Colonic mucosa (tissue), 4 donors: ENCODE measurements around the gene MPP1. TPM values are rescaled to one million over a fixed set of nuclear protein-coding genes. Genes with fewer than 3 reads are reported as not detected.
"Not testable (repeated sequence)": the region's sequence is repeated elsewhere in the genome, so short reads cannot be mapped to it uniquely, and the experiment has no call there.

Source experiments
- DNase-seq: peaks from one replicate; pipeline ENCODE4 v3.0.0-alpha.2; 2020
- H3K27ac ChIP-seq: fragments of 200-600 bp; one replicate; pipeline ENCODE4 v1.8.0; 2021
- H3K27me3 ChIP-seq: fragments of 200-600 bp; one replicate; pipeline ENCODE4 v1.8.0; 2021
- H3K36me3 ChIP-seq: fragments of 200-600 bp; one replicate; pipeline ENCODE4 v1.8.0; 2021
- H3K4me1 ChIP-seq: fragments of 200-600 bp; one replicate; pipeline ENCODE4 v1.8.0; 2021; ENCODE audit warnings: mild to moderate bottlenecking
- H3K4me3 ChIP-seq: fragments of 200-600 bp; one replicate; pipeline ENCODE4 v1.8.0; 2021
- H3K9ac ChIP-seq, 2 donors: one replicate each; pipeline ENCODE4 v1.7.0; 2013; ENCODE audit warnings: control low read depth in 2 of 2, low read depth in 2 of 2, low read length in 2 of 2
- H3K9me3 ChIP-seq: fragments of 200-600 bp; one replicate; pipeline ENCODE4 v1.8.0; 2021
- CTCF ChIP-seq: fragments of 200-600 bp; IDR thresholded peaks from one replicate; pipeline ENCODE4 v1.8.0; 2022; ENCODE audit warnings: antibody characterized with exemption, mild to moderate bottlenecking
- intact Hi-C: fragments of 100-400 bp; cut with DNase I; formaldehyde crosslinking; loops from one replicate; pipeline ENCODE4 v1.14.1; 2022
- total RNA-seq, 2 donors: library from RNA; stranded (reverse); fragmentation: NEBNext Ultra II Directional in 1 of 2; extraction: Animal tissue kit (Norgen Biotek cat#: 25700) in 1 of 2; gene quantifications; one replicate each; pipeline ENCODE4 v1.2.1, GENCODE V29; 2021
- donor health status: healthy.
- donor health status: DM: no; HTN: no; CAD: no.
- donor health status: DM: no; HTN: no; CAD: no.

MPP1 gene
- total RNA-seq, 2 donors from 2014 or later, result 13.0 to 24.3 TPM

DNA sequence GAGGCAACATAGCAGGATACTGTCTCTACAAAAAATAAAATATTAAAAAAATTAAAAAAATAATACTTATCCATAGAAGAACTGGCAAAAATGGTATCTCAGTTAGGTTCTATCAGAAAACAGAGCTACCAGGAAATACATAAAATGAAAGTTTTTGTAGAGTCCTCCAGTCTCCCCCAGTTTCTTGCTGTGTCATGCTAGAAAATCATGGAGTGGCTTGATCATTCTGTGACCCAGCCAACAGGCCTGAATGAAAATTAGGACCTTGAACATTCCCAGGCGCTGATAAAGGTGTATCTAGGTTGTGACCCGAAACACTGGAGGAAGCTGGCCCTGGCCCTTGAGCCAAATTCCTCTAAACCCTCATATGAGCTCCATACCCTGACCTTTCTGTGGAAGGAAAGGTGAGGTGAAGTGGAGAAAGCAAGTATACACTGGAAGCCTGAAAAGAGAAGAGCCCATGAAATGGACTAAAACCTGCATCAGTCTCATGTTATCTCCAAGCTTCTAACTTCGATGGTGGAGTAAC lies 28.5 kb upstream of the MPP1 start:
- intact Hi-C loops, result no loop called here

GRCh38 chrX:154829926-154830442 lies 24.7 kb upstream of the MPP1 start:
- no peaks in the 10 kb centered on the region for H3K36me3 ChIP-seq
- H3K27me3 ChIP-seq, result no peaks in the 10 kb centered on the region
- no peaks in the 10 kb centered on the region for H3K9me3 ChIP-seq
- H3K4me3 ChIP-seq, result no peak overlapping the region
- H3K9ac ChIP-seq, result no peak overlapping the region
- intact Hi-C loops, result no loop called here
- TF ChIP-seq CTCF, result no peak
- DNase-seq, result no peak
- no peaks in the 10 kb centered on the region for H3K4me1 ChIP-seq
- no peak overlapping the region for H3K27ac ChIP-seq

More for the DNA sequence above, 28.5 kb upstream of the MPP1 start:
- H3K27me3 ChIP-seq, result no peaks in the 10 kb centered on the region
- no peak overlapping the region for H3K4me3 ChIP-seq
- no peak overlapping the region for H3K27ac ChIP-seq
- no peaks in the 10 kb centered on the region for H3K36me3 ChIP-seq
- no peak for DNase-seq
- TF ChIP-seq CTCF, result no peak
- H3K9ac ChIP-seq, result no peak overlapping the region
- no peaks in the 10 kb centered on the region for H3K9me3 ChIP-seq
- no peaks in the 10 kb centered on the region for H3K4me1 ChIP-seq

DNA sequence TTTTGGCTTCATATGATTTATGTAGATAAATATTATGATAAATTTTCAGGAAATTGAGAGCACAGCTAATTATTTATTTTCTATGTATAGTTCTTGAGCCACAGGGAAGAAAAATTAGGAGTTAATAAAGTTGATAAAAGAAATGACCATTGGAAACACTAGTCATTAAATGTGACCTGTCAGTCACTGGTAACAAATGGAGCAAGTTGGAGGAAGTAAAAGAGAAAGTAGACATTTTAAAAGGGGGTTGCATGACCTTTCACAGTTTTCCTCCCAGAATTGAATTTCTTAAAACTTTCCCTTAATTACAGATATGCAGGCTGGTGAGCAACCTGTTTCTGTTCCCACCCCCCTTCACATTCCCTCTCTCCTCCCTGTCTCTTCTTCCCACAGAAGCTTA lies 23.8 kb upstream of the MPP1 start:
- intact Hi-C loops, result no loop called here
- DNase-seq, result no peak

DNA sequence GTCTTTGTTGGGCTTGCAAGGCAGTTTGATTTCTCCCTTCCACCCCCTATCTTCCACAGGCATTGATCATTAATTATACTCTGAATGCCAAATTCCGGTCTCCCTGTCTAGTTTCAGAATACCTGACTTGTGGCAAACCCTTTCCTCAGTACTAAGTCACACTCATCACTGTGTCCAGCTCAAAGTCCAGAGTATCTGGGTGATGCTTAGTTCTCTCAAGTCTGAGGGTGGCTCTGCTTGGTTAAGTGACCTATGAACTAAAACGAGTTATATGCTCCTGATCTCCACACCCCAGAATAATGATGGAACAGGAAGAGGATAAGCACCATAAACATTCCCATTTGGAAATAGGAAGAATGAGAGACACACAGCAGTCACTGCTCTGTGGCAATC lies 22.7 kb upstream of the MPP1 start:
- no peak for DNase-seq
- no peak for TF ChIP-seq CTCF
- Histone ChIP-seq H3K36me3 (no peaks in the 10 kb centered on the region), H3K9me3 (no peaks in the 10 kb centered on the region), H3K27ac (peak overlapping the region; percentile 5), H3K9ac (no peak overlapping the region), H3K27me3 (no peaks in the 10 kb centered on the region), H3K4me1 (no peaks in the 10 kb centered on the region), H3K4me3 (no peak overlapping the region)
- intact Hi-C loops, result no loop called here

More for the DNA sequence above, 23.8 kb upstream of the MPP1 start:
- Histone ChIP-seq H3K27ac (no peak overlapping the region), H3K4me3 (no peak overlapping the region), H3K9ac (no peak overlapping the region), H3K9me3 (no peaks in the 10 kb centered on the region), H3K4me1 (no peaks in the 10 kb centered on the region), H3K36me3 (no peaks in the 10 kb centered on the region), H3K27me3 (no peaks in the 10 kb centered on the region)
- TF ChIP-seq CTCF, result no peak

- Histone ChIP-seq H3K27ac (peak overlapping the region; percentile 5), H3K4me1 (no peaks in the 10 kb centered on the region), H3K36me3 (no peaks in the 10 kb centered on the region), H3K9me3 (no peaks in the 10 kb centered on the region), H3K27me3 (no peaks in the 10 kb centered on the region), H3K9ac (no peak overlapping the region), H3K4me3 (no peak overlapping the region)
- no peak for DNase-seq
- no peak for TF ChIP-seq CTCF
- intact Hi-C loops, result no loop called here
Observed at GRCh38 chrX:154827194-154828015, 22.1 kb upstream of the MPP1 start.

DNA sequence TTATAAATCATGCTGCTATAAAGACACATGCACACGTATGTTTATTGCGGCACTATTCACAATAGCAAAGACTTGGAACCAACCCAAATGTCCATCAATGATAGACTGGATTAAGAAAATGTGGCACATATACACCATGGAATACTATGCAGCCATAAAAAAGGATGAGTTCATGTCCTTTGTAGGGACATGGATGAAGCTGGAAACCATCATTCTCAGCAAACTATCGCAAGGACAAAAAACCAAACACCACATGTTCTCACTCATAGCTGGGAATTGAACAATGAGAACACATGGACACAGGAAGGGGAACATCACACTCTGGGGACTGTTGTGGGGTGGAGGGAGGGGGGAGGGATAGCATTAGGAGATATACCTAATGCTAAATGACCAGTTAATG lies 20.3 kb upstream of the MPP1 start:
- intact Hi-C loops, H3K27me3 ChIP-seq, H3K9ac ChIP-seq, H3K36me3 ChIP-seq, H3K27ac ChIP-seq, DNase-seq, H3K9me3 ChIP-seq, H3K4me3 ChIP-seq, H3K4me1 ChIP-seq: not testable (repeated sequence)
